ENCODE results near the gene ZNF664. TPM values are rescaled to one million over a fixed set of nuclear protein-coding genes. Genes with fewer than 3 reads are reported as not detected.

Gene ZNF664
- total and polyA plus RNA-seq, 10 of the 15 experiments (the other 5 are each of a cell fraction or from before 2014, with no cell fraction given): 1.8 to 65.6 (median 30.8) TPM

DNA sequence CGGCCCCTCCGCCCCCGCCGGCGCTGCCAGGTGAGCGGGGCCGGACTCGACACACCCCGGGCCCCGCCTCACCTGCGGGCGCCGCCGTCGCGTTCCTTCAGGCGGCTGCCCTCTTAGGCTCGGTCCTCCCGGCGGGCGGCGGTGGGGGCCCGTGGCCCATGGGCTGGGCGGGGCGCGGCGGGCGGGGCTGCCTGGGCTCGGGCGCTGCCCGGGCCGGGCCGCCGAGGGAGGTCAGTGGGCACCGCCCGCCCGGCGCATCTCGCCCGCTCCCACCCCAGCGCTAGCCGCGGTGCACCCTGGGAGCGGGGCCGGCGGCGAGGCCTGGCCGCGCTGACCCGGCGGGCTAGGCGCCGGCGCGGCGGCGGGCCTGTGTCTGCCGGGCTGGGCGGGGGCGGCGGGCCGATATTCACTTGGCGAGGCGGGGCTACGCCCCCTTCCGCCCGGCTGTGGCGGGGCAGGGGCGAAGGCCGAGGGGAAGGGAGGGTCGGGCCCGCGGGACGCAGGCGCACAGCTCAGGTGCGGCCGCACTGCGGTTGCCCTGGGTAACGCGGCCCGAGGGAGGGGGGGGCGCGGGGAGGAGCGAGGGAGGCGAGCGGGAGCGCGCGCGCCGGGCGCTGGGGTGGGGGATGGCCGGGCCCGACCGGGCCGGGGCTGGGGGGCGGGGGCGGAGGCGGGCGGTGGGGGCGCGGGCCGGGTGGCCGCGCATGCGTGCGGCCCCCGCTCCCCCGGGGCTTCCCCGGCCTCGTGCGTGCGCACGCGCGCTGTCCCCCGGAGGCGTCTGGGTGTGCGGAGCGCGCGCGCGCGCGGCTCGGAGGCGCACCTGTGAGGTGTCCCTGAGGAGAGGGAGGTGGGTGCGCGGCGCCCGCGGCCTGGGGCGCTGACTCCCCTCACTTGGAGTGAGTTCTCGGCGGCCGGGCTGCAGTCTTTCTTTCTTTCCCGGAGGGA is at the start of gene ZNF664, which contains the start of gene CCDC92 (continued):
- peak; percentile 60; the same call in 1 of the 2 replicates for TF ChIP-seq TCF12 (IDR thresholded peaks at IDR 0.05; ENCODE audit: low read depth, low read length)
- TF ChIP-seq, protein P1, sequence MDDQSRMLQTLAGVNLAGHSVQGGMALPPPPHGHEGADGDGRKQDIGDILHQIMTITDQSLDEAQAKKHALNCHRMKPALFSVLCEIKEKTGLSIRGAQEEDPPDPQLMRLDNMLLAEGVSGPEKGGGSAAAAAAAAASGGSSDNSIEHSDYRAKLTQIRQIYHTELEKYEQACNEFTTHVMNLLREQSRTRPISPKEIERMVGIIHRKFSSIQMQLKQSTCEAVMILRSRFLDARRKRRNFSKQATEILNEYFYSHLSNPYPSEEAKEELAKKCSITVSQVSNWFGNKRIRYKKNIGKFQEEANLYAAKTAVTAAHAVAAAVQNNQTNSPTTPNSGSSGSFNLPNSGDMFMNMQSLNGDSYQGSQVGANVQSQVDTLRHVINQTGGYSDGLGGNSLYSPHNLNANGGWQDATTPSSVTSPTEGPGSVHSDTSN (IDR thresholded peaks at IDR 0.05; ENCODE audit: insufficient replicate concordance, low read depth, low read length): no peak

- FAIRE-seq: no peak
- H3K36me3 ChIP-seq (ENCODE audit: control insufficient read depth in 2 of 2, insufficient read depth in 2 of 2, low read length in 1 of 2): no peaks in the 10 kb centered on the region
Observed at GRCh38 chr12:123923927-123924326, 49.1 kb upstream of the ZNF664 start.

More at GRCh38 chr12:123923927-123924326, 49.1 kb upstream of the ZNF664 start:
- H2AFZ ChIP-seq (ENCODE audit: control insufficient read depth, low read depth, low read length): no peak overlapping the region
- no peaks in the 10 kb centered on the region for H3K9me3 ChIP-seq (replicated peaks; ENCODE audit: control insufficient read depth, insufficient read depth, low read length)
- no peaks in the 10 kb centered on the region for H4K20me1 ChIP-seq (ENCODE audit: control insufficient read depth, insufficient read depth)
- H3K79me2 ChIP-seq (ENCODE audit: control insufficient read depth, insufficient read depth, low read length): no peaks in the 10 kb centered on the region
- intact Hi-C loops (cut with micrococcal nuclease; ENCODE audit: unreplicated experiment): no loop called here
- RAD21 ChIA-PET (ENCODE audit: unreplicated experiment): no interaction called here
- peaks cover 0 to 1% of the 10 kb centered on the region in 2 experiments; a peak in 1 of 4 replicates for H3K27me3 ChIP-seq (replicated peaks in 1 of 2; ENCODE audit: control insufficient read depth in 2 of 2, insufficient read depth in 2 of 2, low read length in 1 of 2)
- POLR2A ChIA-PET: no interaction called here
- in situ Hi-C loops (cut with MboI): no loop called here
- DNase-seq (ENCODE audit: low read depth, low spot score) (no peak), ATAC-seq (no peak)
- no peak overlapping the region for H3K9ac ChIP-seq (ENCODE audit: control insufficient read depth, insufficient read depth, low read length)
- no peak overlapping the region for H3K4me3 ChIP-seq
- SMC1A ChIA-PET (ENCODE audit: uncharacterized antibody, unreplicated experiment): no interaction called here
- H3K4me1 ChIP-seq (ENCODE audit: control insufficient read depth, insufficient read depth, low read length): no peaks in the 10 kb centered on the region
- H3K27ac ChIP-seq (ENCODE audit: control insufficient read depth, insufficient read depth): no peak overlapping the region
- WGBS (ENCODE audit: insufficient coverage, insufficient replicate concordance, low lambda C conversion rate, missing lambda C conversion rate): 23% methylated on average over 7 of the region's 7 CpGs
- CTCF ChIA-PET: interaction anchor here (0.6 to 0.9 kb wide), 2 partner anchors 60 to 426 kb away, joined by 3 read pairs; no protein-coding TSS in a partner anchor
- no TSS peak for BruUV-seq (replicated peaks)
- TF ChIP-seq RCOR1 (conservative IDR thresholded peaks at IDR 0.05; ENCODE audit: low read depth, low read length): no peak
- no peak overlapping the region for H3K4me2 ChIP-seq (ENCODE audit: control insufficient read depth, insufficient read depth)

Measured in GM12878 (cell line).